Activated CD4-positive, alpha-beta memory T cell treated with anti-CD3 and anti-CD28 coated beads, Interleukin-2, amount 10 ng/mL, durations not matched to agents 7 days and 5 days (primary cell): ENCODE data around the gene CCDC93. TPM values are rescaled to one million over a fixed set of nuclear protein-coding genes. Genes with fewer than 3 reads are reported as not detected.
"Not testable (repeated sequence)": the region's sequence is repeated elsewhere in the genome, so short reads cannot be mapped to it uniquely, and the experiment has no call there.

Experiments
- CTCF ChIA-PET: fragments of 350-600 bp; sonication (Branson Sonifier 250); formaldehyde crosslinking; loops from one replicate; lab custom pipeline; 2021; ENCODE audit warnings: antibody characterized with exemption, inconsistent platforms; lab: Charles Lee
- POLR2A ChIA-PET: fragments of 350-600 bp; sonication (Branson Sonifier 250); formaldehyde crosslinking; loops from one replicate; lab custom pipeline; 2021; ENCODE audit warnings: antibody characterized with exemption; lab: Charles Lee
- DNase-seq: peaks from one replicate; pipeline ENCODE4 v3.0.0-alpha.2; 2020
- H3K27ac Mint-ChIP-seq: one replicate; pipeline ENCODE4 v1.8.0; 2021; ENCODE audit warnings: mild to moderate bottlenecking, mixed read lengths
- H3K27me3 Mint-ChIP-seq: one replicate; pipeline ENCODE4 v1.8.0; 2021; ENCODE audit warnings: mixed read lengths
- H3K36me3 Mint-ChIP-seq: one replicate; pipeline ENCODE4 v1.8.0; 2021; ENCODE audit warnings: low read depth, mixed read lengths
- H3K4me1 Mint-ChIP-seq: one replicate; pipeline ENCODE4 v1.8.0; 2021; ENCODE audit warnings: mixed read lengths
- H3K4me3 Mint-ChIP-seq: one replicate; pipeline ENCODE4 v1.8.0; 2021; ENCODE audit warnings: mild to moderate bottlenecking, mixed read lengths
- H3K9me3 Mint-ChIP-seq: one replicate; pipeline ENCODE4 v1.8.0; 2021; ENCODE audit warnings: mixed read lengths
- total RNA-seq, 2 experiments: library from RNA; stranded (reverse); gene quantifications; one replicate each; pipeline ENCODE4 v1.2.3, GENCODE V29; 2021

The CCDC93 gene
- total RNA-seq, 2 experiments from 2014 or later = 35.0 to 35.6 TPM

- ChIA-PET CTCF (no interaction called here), POLR2A (no interaction called here)
- no peak overlapping the region for H3K27ac Mint-ChIP-seq
- no peak for DNase-seq
- no peaks in the 10 kb centered on the region for H3K9me3 Mint-ChIP-seq
- no peak overlapping the region for H3K4me3 Mint-ChIP-seq
- no peaks in the 10 kb centered on the region for H3K4me1 Mint-ChIP-seq
- no peaks in the 10 kb centered on the region for H3K27me3 Mint-ChIP-seq
- peaks cover 82% of the 10 kb centered on the region for H3K36me3 Mint-ChIP-seq
These were observed 71.3 kb downstream of the CCDC93 start for GRCh38 chr2:117942551-117942950.

DNA sequence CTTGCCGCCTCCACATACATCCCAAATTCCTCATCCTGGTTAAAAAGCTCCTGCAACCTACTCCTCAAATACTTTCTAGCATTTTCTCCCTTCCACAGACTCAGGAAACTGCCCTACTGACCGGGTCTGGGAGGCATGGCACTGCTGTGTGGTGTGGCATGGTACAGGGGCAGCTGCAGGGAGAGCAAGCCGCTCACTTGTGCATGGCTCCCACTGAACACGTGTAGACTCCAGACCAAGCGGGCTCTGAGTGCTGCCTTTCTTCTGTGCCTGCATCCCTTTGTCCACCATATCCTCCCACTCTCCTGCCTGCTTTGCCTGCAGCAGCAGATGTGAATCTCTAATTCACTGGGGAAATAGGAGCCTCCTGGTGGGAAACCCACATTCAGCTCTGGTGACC, 72.2 kb downstream of the CCDC93 start:
- H3K27ac Mint-ChIP-seq = no peak overlapping the region
- POLR2A ChIA-PET = no interaction called here
- H3K27me3 Mint-ChIP-seq = no peaks in the 10 kb centered on the region
- no peaks in the 10 kb centered on the region for H3K4me1 Mint-ChIP-seq
- CTCF ChIA-PET = interaction anchor here (0.9 kb wide), 1 partner anchor 105 kb away, joined by 3 read pairs; no protein-coding TSS in a partner anchor
- no peak for DNase-seq
- no peaks in the 10 kb centered on the region for H3K9me3 Mint-ChIP-seq
- H3K4me3 Mint-ChIP-seq = no peak overlapping the region
- H3K36me3 Mint-ChIP-seq = peaks cover 76% of the 10 kb centered on the region

GRCh38 chr2:117940436-117940835, 73.4 kb downstream of the CCDC93 start:
- ChIA-PET CTCF (no interaction called here), POLR2A (no interaction called here)
- H3K9me3 Mint-ChIP-seq = no peaks in the 10 kb centered on the region
- no peak overlapping the region for H3K4me3 Mint-ChIP-seq
- H3K36me3 Mint-ChIP-seq = peaks cover 77% of the 10 kb centered on the region
- H3K27me3 Mint-ChIP-seq = no peaks in the 10 kb centered on the region
- no peak for DNase-seq
- H3K27ac Mint-ChIP-seq = no peak overlapping the region
- H3K4me1 Mint-ChIP-seq = no peaks in the 10 kb centered on the region

GRCh38 chr2:117938611-117939010, 75.3 kb downstream of the CCDC93 start:
- CTCF ChIA-PET = no interaction called here
- H3K4me1 Mint-ChIP-seq = no peaks in the 10 kb centered on the region
- H3K4me3 Mint-ChIP-seq = no peak overlapping the region
- DNase-seq = no peak
- no peak overlapping the region for H3K27ac Mint-ChIP-seq
- peaks cover 74% of the 10 kb centered on the region for H3K36me3 Mint-ChIP-seq
- no peaks in the 10 kb centered on the region for H3K27me3 Mint-ChIP-seq
- POLR2A ChIA-PET = no interaction called here
- no peaks in the 10 kb centered on the region for H3K9me3 Mint-ChIP-seq

DNA sequence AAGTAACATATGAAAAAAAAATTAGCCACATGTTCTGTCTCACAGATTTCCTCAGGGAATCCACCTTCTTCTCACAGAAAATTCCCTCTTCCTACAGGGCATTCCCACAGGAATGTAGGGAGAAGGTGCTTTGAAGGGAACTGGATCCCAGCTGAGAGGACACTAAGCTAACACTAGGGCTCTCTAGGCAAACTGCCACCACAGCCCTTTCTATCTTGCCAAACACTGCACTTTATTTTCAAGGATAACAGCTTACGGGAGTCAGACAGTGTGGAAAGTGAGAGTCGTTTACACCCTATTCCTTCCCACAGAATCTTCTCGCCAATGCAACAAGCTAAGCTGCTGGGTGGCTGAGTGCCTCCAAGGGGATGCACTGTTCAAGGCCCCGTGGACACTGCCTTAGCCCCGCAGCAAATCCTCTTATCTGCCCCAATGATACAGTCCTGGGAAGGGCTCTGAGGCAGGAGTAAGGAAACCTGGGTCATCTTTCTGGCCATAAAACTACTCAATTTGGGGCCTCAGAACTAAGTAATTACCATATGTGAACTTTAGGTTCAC, 76.9 kb downstream of the CCDC93 start:
- no peak overlapping the region for H3K27ac Mint-ChIP-seq
- DNase-seq = no peak
- H3K27me3 Mint-ChIP-seq = no peaks in the 10 kb centered on the region
- peaks cover 75% of the 10 kb centered on the region for H3K36me3 Mint-ChIP-seq
- no peaks in the 10 kb centered on the region for H3K9me3 Mint-ChIP-seq
- ChIA-PET POLR2A (no interaction called here), CTCF (interaction anchor here (0.6 kb wide), 1 partner anchor 63 kb away, joined by 4 read pairs; no protein-coding TSS in a partner anchor)
- H3K4me1 Mint-ChIP-seq = no peaks in the 10 kb centered on the region
- H3K4me3 Mint-ChIP-seq = no peak overlapping the region

- CTCF ChIA-PET = no interaction called here
These were observed 77.9 kb downstream of the CCDC93 start for GRCh38 chr2:117935954-117936353.

DNA sequence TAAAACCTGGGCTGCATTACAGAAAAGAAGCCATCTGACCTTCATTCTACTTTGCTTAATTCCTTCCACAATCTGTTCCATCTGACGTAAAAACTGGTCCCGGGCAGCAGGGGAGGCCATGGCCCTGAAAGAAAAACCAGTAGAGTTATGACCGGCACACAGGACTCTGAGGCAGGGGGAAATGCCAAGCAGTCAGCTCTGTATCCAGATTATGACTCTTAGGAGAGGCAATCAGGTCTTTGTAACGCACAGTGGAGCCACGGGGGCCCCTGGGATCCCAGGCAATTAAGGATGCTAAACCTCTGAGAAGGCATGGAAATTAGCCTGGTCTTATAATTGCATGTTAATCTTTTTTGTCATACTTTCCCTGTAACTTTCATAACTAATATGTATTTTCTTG, 78.4 kb downstream of the CCDC93 start:
- no peaks in the 10 kb centered on the region for H3K4me1 Mint-ChIP-seq
- H3K27me3 Mint-ChIP-seq = no peaks in the 10 kb centered on the region
- peaks cover 79% of the 10 kb centered on the region for H3K36me3 Mint-ChIP-seq
- H3K27ac Mint-ChIP-seq = no peak overlapping the region
- ChIA-PET CTCF (no interaction called here), POLR2A (no interaction called here)
- H3K4me3 Mint-ChIP-seq = no peak overlapping the region
- no peaks in the 10 kb centered on the region for H3K9me3 Mint-ChIP-seq
- no peak for DNase-seq

More at GRCh38 chr2:117935954-117936353, 77.9 kb downstream of the CCDC93 start:
- DNase-seq = no peak
- no peak overlapping the region for H3K27ac Mint-ChIP-seq
- POLR2A ChIA-PET = no interaction called here
- no peaks in the 10 kb centered on the region for H3K27me3 Mint-ChIP-seq
- peaks cover 78% of the 10 kb centered on the region for H3K36me3 Mint-ChIP-seq
- H3K9me3 Mint-ChIP-seq = no peaks in the 10 kb centered on the region
- no peak overlapping the region for H3K4me3 Mint-ChIP-seq
- H3K4me1 Mint-ChIP-seq = no peaks in the 10 kb centered on the region

DNA sequence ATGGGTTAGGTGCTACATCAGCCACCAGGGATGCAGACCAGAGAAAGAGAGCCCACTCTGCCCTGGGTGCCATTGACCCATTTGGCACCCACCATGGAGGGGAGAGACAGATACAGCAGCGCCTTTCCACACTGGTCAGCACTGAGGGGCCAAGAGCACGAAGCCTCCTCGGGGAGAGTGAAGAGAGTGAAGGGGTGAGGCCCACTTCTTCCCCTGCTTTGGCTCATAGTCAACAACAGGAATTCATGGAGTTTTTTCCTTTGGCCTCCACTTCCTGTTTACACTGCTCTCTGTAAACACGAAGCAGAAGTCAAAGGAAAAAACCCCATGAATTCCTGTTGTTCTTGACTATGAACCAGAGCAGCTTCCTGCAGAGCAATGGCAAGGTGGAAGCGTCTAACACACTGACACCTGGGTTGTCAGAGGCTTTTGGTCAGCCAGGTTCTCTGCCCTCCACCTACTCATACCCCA, 80.0 kb downstream of the CCDC93 start:
- Mint-ChIP-seq H3K9me3 (no peaks in the 10 kb centered on the region), H3K4me1 (no peaks in the 10 kb centered on the region), H3K36me3 (peaks cover 79% of the 10 kb centered on the region), H3K27ac (no peak overlapping the region), H3K4me3 (no peak overlapping the region), H3K27me3 (no peaks in the 10 kb centered on the region)
- ChIA-PET CTCF (no interaction called here), POLR2A (no interaction called here)
- no peak for DNase-seq

DNA sequence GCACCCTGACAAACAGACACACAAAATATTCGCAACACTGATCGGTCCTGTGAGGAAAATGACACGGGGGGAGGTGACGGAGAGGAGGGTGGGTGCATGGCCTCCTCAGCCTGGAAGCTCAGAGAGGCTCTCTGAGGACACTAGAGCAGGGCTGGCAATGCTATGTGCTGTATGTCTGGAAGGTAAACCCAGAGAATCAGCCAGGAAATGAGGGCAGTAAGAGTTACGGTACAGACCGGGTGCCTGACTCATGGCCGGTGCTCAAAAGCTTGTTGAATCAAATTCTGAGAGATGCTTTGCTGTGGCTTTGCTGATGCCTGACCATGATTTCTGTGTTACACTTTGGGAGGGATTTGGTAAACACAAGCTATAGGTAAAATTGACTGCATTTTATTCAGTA, 81.9 kb downstream of the CCDC93 start:
- DNase-seq = no peak
- CTCF ChIA-PET = no interaction called here
- Mint-ChIP-seq H3K4me1 (no peaks in the 10 kb centered on the region), H3K36me3 (peaks cover 86% of the 10 kb centered on the region), H3K27me3 (no peaks in the 10 kb centered on the region), H3K9me3 (no peaks in the 10 kb centered on the region), H3K27ac (no peak overlapping the region), H3K4me3 (no peak overlapping the region)
- POLR2A ChIA-PET = no interaction called here

GRCh38 chr2:117931266-117931665, 82.6 kb downstream of the CCDC93 start:
- DNase-seq = no peak
- Mint-ChIP-seq H3K27me3 (no peaks in the 10 kb centered on the region), H3K4me1 (no peaks in the 10 kb centered on the region), H3K9me3 (no peaks in the 10 kb centered on the region), H3K36me3 (peaks cover 83% of the 10 kb centered on the region), H3K4me3 (no peak overlapping the region), H3K27ac (no peak overlapping the region)
- CTCF ChIA-PET = no interaction called here
- POLR2A ChIA-PET = no interaction called here

DNA sequence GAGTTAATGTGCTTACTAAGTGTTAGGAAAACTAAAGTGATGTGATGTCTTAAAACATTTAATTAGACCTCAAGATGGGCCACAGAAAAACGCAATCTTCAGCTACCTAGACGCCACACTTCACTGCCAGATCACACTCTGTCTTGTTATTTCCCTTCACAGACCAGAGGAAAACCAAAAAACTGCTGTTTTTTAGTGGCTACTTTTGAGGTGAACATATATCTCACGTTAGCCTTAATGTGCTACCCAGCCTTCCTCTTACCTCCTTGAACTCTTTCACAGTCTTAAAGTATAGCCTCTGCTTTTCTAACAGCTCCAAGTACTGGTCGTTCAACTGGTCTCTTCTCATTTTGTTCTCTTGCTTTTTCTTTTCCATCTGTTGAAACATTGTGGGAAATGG, 83.1 kb downstream of the CCDC93 start:
- Mint-ChIP-seq H3K27ac (no peak overlapping the region), H3K4me3 (no peak overlapping the region), H3K27me3 (no peaks in the 10 kb centered on the region), H3K4me1 (no peaks in the 10 kb centered on the region), H3K9me3 (no peaks in the 10 kb centered on the region), H3K36me3 (peaks cover 82% of the 10 kb centered on the region)
- ChIA-PET CTCF (no interaction called here), POLR2A (no interaction called here)
- DNase-seq = no peak

GRCh38 chr2:117923471-117923870, 90.4 kb downstream of the CCDC93 start:
- H3K4me3 Mint-ChIP-seq, DNase-seq, POLR2A ChIA-PET, H3K9me3 Mint-ChIP-seq, H3K27ac Mint-ChIP-seq, H3K27me3 Mint-ChIP-seq, H3K4me1 Mint-ChIP-seq, CTCF ChIA-PET: not testable (repeated sequence)
- peaks cover 84% of the 10 kb centered on the region for H3K36me3 Mint-ChIP-seq

GRCh38 chr2:117921520-117921919, 92.3 kb downstream of the CCDC93 start:
- H3K9me3 Mint-ChIP-seq = no peaks in the 10 kb centered on the region
- peaks cover 85% of the 10 kb centered on the region for H3K36me3 Mint-ChIP-seq
- no peaks in the 10 kb centered on the region for H3K27me3 Mint-ChIP-seq
- H3K4me3 Mint-ChIP-seq = no peak overlapping the region
- H3K27ac Mint-ChIP-seq = no peak overlapping the region
- H3K4me1 Mint-ChIP-seq = no peaks in the 10 kb centered on the region
- CTCF ChIA-PET = interaction anchor here (0.7 kb wide), 1 partner anchor 13 kb away, joined by 3 read pairs; no protein-coding TSS in a partner anchor
- DNase-seq = no peak
- POLR2A ChIA-PET = no interaction called here

DNA sequence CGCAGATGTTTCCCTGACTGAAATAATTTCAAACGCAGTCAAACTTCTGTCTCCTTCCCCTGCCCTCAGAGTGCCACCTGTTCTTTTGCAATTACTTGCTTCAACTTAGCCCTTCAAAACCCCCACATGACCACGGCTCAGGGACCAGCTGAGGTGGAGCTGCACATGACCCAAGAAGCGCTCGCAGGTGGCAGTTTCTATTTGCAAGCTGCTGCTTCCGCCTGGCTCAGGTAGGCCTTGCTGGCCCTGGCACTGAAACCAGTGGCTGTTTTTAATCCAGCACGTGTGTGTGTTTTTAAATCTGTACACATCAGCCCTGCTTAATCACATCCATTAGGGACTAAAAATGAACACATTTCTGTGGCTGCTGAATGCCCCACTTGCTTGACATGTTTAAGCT, 95.3 kb downstream of the CCDC93 start:
- peaks cover 84% of the 10 kb centered on the region for H3K36me3 Mint-ChIP-seq
- no peak for DNase-seq
- H3K4me3 Mint-ChIP-seq = no peak overlapping the region
- H3K4me1 Mint-ChIP-seq = no peaks in the 10 kb centered on the region
- ChIA-PET POLR2A (no interaction called here), CTCF (no interaction called here)
- no peak overlapping the region for H3K27ac Mint-ChIP-seq
- H3K9me3 Mint-ChIP-seq = no peaks in the 10 kb centered on the region
- no peaks in the 10 kb centered on the region for H3K27me3 Mint-ChIP-seq
